ENCODE measurements around the gene KLHL6.
"Not testable (repeated sequence)": the region's sequence is repeated elsewhere in the genome, so short reads cannot be mapped to it uniquely, and the experiment has no call there.

KLHL6 gene

DNA sequence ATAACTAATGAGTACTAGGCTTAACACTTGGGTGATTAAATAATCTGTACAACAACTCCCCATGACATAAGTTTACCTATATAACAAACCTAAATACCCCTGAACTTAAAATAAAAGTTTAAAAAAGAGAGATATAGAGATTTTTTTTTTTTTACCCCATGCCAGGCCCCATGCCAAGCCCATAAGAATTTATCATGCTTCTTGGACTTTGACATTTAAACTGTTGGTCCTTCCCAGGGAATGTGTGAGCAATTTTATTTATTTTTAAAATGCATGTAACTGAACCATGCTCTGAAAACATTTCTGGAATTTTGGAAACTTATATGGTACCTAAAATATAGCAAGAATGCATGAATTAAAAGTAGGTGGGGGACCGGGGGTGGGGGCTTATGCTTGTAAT, 26.3 kb downstream of the KLHL6 start:
- no peak for DNase-seq

DNA sequence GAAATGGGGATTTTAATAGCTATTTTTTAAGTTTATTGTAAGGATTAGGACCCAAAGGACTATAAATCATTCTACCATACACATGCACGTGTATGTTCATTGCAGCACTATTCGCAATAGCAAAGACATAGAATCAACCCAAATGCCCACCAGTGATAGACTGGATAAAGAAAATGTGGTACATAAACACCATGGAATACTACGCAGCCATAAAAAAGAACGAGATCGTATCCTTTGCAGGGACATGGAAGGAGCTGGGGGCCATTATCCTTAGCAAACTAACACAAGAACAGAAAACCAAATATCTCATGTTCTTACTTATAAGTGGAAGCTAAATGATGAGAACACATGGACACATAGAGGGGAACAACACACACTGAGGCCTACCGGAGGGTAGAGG, 26.7 kb downstream of the KLHL6 start:
- DNase-seq: not testable (repeated sequence)

DNA sequence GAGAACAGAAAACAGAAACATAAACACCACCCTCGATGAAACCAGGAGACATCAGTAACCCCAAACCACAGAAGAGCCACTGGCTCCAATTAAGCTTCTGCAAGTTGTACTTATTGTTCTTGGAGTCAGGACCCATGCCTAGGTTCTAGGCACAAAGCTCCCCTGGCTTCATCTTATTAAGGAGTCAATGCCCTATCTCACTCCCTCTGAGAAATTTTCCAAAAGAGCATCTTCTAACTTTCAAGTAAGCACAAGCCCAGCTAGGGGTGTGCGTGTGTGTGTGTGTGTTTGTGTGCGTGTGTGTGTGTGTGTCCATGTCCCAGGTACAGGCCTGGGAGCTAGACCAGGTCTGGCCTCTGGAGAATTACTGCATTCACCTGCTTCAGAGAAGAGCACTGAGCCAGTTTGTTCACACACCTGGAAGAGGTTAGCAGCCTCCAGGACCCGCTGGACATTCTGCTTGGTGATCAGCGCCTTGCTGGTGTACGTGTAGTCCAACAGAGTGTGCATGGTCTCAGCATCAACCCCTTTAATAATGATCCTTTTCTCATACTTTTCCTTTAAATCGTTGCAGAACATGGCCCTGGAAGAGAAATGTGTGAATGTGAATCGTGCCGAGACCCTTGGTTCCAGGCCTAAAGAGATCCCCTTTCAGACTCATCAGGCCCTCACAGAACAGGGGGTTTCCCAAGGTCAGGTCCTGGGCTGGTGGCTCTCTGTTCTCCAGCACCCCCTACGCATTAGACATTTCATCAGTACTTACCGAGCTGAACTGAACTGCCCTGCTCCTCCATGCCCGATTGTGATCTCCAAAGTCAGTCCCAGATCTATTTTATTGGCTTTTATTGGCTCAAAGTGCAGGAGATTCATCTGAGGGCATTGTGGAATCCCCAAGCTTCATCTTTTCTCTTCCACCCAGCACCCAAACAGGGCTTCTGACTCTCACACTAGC, 27.8 kb downstream of the KLHL6 start:
- no peak for DNase-seq

DNA sequence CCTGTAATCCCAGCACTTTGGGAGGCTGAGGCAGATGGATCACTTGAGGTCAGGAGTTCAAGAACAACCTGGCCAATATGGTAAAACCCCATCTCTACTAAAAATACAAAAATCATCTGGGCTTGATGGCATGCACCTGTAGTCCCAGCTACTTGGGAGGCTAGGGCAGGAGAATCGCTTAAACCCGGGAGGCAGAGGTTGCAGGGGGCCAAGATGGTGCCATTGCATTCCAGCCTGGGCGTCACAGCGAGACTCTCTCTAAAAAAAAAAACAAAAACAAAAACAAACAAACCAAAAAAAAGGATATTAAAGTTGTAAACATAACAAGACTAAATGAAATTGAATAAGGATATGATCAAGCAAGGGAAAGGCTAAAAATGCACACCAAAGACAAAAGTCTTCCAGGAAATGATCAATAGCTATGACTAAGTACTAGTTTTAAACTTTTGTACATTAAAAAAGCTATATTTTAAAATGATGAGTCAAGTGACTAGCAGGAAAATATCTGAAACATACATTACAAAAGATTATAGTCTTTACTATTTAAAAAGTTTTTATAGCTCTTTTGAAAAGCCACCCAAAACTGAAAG, 28.6 kb downstream of the KLHL6 start:
- DNase-seq: no peak

DNA sequence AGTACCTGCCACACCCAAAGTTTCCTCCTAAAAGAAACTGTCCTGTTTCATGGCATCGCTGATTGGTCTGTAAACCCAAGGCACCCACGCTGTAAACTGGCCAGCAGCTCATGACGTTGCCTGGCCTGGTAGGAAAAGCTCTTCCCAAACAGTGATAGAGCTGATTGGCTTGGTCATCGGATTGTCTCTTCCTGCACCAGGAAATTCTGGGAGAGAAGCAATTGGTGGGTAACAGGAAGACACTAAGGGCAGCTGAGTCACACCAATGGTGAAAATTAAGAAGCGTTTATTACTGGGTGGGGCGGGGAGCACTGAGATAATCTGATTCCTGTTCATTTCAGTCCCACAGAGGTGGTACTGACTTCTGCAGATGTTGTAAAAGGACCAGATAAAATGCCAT, 31.0 kb downstream of the KLHL6 start:
- no peak for DNase-seq

DNA sequence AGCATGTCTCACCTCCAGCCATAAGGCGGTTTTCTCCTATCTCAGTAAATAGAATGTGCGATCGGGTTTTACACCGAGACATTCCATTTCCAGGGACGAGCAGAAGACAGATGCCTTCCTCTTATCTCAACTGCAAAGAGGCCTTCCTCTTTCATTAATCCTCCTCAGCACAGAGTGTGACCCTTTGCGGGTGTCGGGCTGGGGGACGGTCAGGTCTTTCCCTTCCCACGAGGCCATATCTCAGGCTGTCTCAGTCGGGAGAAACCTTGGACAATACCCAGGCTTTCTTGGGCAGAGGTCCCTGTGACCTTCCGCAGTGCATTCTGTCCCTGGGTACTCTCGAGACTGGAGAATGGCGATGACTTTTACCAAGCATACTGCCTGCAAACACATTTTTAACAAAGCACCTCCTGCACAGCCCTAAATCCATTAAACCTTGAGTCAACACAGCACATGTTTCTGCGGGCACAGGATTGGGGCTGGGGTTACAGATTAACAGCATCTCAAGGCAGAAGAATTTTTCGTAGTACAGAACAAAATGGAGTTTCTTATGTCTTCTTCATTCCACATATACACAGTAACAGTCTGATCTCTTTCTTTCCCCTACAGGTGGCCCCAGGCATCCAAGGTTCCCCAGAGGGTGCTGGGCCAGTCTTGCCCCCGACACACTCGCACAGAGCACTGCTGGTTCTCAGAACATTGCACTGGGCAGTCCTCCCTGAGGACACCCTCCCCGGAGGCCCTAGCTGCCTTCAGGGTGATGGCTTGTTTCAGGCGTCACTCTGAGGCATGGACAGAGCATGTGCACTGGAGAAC, 34.6 kb downstream of the KLHL6 start:
- DNase-seq: not testable (repeated sequence)

DNA sequence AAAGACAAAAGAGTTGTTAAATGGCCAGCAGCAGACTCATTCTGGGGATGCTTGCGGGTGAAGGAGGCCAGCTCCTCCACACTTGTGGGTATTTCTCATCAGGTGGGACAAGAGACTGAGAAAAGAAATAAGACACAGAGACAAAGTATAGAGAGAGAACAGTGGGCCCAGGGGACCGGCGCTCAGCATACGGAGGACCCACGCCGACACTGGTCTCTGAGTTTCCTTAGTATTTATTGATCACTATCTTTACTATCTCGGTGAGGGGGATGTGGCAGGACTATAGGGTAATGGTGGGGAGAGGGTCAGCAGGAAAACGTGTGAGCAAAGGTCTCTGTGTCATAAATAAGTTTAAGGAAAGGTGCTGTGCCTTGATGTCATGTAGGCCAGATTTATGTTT, 35.2 kb downstream of the KLHL6 start:
- not testable (repeated sequence) for DNase-seq

DNA sequence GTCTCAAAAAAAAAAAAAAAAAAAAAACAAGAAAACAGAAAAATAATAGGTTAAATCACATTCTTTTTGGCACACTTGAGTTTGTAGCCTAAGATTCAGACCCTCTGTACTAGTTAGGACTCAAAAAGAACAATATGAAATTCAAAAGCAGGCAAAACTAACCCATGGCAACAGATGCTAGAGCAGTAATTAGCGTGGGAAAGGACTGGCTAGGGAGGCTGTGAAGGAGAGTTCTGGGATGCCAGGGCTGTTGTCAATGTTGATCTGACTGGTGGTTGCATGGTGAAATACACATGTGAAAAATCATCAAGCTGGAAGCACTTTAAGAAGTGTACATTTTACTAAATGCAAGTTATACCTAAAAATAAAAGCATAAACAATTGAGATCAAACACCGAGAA, 35.6 kb downstream of the KLHL6 start:
- DNase-seq: no peak

DNA sequence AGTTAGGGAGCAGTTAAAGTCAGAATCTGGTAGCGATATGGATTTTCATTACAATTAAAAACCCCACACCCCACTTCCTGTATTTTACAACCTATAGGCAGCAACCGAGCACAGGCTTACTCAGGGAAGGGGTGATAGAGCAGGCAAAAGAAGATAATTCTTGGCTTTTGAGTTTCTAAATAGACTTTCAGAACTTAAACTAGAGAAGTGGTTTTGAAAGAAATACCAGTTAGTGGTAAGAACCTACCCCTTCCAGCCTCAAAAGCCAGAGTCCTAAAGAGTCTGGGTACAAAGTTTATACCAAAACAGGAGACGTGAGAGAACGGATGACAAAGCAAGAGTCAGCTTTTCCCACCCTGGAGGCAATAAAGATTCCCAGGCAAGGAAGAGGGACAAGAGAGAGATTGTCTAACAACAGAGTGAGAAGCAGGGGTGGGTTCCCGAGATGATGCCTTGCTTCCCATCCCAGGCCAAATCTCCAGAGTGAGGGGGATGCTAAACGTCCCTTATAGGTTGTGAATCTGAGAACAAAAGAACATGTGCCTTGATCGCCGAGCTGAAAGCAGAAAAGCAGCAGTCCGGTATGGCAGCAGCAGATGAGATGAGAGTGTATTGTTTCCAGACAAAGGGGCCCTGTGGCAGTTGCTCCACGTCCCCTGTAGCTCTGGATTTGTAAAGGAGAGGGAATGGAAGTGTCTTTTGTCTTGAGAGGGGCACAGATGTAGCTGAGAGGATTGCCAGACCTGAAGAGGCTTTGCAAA, 36.8 kb downstream of the KLHL6 start:
- no peak for DNase-seq

DNA sequence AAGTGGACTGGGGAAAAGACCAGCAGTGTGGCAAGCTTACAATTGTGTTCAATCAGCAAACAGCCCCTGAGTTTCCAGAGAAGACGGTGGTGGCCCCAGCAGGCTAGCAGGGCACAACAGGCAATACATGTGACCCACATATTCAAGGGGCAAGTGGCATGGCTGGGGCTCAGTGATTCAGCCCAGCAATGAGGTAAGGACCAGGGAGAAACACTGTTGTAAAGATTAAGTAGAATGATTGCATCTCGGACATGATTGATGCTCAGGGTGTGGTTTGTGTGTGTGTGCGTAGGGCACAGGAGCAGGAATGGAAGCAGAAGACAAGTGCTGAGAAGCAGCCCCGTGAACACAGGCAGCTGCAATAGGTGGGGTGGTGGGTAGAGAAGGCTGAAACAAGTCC, 37.9 kb downstream of the KLHL6 start:
- no peak for DNase-seq

DNA sequence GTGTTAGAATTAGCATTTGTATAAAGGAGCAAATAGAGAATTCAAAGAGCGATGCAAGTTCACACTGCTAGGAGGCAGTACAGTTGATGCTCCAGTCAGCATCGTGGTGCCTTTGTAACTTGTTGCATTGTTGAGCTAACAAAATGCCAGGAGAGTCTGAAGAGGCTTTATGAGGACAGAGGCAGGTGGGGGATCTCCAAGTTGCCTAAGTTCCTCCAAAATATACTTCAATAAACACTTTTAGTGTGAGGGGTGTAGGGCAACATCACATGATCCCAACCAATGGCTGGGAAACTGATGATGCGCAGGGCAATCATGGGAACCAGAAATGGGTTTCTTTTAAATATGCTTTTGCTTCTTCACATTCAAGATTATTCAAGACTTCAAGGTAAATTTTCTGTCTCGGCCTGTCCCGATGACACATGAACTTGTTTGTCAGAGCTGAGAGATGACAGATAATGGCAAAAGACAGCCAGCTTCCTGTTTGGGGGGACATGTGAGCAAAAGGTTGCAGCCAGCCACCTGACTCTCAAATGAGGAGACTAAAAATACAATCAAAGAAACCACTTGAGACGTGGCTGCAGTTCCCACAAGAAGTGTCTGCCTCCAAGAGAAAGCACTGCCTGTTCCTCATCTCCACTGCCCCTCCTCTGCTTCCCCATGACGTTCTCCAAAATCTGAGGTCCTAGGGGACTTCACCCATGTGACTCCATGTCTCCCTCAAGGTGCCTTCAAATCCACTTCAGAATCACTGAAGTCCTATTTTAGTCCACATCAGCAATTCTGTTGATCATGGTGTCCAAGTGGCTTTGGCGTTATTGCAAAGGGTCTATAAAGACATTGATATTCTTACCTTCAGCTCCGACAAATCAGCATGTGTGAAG, 39.3 kb downstream of the KLHL6 start:
- DNase-seq: peak; percentile 80

DNA sequence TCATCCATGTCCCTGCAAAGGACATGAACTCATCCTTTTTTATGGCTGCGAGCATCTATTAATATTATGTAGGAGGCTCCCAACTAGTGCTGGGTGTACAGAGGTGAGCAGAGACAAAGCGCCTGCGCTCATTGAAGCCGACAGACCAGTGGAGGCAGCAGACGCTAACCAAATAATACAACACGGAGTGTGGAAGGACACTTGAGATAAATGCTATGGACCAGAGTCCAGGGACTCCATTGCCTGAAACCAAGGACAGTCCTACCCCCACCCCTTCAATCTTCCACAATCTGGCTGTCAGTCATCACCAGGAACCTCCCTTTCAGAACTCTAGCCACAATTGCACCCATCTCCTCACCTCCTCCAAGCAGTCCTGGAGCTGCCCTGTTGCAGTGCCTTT, 41.5 kb downstream of the KLHL6 start:
- no peak for DNase-seq

DNA sequence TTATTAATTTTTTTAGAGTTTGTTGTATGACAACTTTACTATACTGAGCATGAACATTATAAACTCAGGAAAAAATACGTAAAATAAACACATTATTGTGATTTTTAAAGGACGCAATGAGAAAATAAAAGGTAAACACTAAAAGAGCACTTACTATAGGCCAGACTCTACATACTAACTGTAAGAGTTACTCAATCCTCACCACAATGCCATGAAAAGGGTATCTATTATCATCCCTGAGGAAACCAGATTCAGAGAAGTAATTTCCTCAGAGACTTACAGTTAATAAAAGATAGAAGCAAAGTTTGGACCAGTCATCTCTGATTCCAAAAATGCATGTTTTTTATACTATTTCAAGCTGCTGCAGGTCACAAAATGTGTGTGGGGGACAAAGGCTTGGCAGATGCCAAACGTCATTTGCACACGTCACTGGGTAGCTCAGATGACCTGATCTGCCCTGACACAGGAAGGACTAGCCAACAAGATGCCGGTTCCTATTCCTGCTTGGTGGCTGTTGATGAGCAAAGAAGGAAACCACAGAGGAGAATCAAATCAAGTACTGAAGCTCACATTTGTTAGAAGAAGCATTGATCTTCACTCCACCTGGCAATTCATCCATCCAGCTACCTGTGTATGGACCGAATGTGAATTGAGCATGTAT, 42.3 kb downstream of the KLHL6 start:
- DNase-seq: peak; percentile 68

DNA sequence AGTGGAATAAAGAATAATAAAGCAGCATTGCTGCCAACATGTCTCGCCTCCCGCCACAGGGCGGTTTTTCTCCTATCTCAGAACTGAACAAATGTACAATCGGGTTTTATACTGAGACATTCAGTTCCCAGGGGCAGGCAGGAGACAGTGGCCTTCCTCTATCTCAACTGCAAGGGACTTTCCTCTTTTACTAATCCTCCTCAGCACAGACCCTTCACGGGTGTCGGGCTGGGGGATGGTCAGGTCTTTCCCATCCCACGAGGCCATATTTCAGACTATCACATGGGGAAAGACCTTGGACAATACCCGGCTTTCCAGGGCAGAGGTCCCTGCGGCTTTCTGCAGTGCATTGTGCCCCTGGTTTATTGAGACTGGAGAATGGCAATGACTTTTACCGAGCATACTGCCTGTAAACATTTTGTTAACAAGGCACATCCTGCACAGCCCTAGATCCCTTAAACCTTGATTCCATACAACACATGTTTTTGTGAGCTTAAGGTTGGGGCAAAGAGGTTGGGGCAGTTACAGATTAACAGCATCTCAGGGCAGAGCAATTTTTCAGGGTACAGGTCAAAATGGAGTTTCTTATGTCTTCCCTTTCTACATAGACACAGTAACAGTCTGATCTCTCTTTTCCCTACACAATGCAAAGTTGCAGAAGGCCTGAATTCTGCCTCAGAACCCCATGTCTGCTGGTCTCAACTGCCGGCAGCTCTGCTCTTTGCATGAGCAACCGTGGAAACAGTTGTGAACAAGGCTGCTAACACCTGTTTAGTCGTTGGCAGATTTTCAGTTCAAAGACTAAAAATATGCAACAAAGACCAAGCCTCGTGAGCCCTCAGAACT, 44.0 kb downstream of the KLHL6 start:
- not testable (repeated sequence) for DNase-seq

DNA sequence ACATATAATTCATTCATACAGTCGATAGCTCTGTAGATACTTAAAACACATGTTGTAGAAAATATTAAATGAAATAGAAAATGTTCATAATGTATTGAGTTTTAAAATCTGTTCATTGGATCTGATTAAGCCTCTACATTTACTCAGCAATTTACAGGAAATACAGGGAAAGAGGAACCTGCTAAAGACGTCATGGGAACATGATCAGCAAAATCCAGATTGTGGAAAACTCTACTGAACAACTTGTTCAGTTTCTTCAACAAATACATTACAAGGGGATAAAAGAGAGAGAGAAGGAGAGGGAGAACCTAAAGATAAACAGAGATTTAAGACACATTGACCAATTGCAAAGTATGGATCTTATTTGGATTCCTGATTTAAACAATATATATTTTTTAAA, 46.7 kb downstream of the KLHL6 start:
- DNase-seq: no peak

DNA sequence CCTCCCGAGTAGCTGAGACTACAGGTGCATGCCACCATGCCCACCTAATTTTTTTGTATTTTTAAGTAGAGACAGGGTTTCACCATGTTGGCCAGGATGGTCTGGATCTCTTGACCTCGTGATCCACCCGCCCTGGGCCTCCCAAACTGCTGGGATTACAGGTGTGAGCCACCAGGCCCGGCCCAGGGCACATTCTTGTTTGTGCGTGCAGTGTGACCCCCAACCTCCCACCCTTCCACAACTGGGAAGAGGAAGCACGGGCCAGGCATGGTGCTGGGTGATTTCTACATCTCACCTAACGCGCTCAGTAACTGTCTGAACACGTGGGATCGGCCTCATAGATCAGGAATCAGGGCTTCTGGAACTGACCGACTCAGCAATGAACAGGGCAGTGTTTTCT, 48.0 kb downstream of the KLHL6 start:
- no peak for DNase-seq

DNA sequence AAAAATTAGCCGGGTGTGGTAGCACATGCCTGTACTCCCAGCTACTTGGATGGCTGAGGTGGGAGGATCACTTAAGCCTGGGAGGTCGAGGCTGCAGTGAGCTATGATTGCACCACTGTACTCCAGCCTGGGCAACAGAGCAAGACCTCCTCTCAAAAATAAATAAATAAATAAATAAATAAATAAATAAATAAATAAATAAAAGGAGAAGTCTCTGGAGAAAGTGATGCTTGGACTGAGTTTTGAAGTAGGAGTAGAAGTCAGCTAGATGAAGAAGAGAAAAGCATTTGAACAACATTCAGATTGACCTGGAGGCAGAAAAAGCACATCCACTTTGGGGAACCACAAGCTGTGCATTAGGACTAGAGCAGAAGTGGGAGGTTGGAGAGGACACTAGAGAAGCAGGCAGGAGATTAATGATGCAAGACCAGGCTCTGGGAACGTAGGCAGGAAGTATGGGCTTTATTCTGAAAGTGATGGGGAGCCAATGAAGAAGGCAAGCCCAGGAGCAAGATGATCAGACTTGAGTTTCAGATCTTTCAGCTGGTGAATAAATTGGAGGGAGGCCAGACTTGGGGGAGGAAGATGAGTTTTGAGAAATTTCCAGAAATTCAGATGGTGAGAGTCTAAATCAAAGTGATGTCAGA, 48.7 kb downstream of the KLHL6 start:
- no peak for DNase-seq

DNA sequence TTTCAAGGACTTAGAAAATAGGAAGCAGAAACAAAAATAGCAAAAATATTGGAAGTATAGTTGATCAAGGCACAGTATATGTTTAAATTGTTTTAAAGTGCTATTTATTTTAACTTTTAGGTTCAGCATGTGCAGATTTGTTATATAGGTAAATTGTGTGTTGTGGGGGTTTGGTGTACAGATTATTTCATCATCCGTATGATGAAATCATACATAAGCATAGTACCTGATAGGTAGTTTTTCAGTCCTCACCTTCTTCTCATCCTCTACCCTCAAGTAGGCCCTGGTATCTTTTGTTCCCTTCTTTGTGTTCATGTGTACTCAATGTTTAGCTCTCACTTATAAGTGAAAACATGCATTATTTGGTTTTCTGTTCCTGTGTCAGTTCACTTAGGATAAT, 50.9 kb downstream of the KLHL6 start:
- DNase-seq: no peak

DNA sequence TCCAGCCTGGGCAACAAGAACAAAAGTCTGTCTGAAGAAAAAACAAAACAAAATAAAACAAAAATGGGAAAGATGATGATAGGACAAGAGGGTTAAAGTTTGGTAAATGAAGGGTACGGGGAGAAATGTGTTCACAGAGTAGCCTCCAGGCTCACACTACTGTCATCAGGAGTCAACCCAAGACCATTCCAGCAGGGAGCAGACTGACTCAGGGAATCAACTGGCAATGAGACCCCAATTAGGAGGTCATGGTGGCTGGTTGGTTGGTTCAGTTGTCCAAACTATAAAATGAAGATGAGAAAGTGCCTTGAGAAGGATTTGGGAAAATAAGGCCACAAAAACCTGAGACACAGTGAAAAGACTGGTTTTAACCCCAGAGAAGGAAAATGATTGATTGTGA, 51.8 kb downstream of the KLHL6 start:
- DNase-seq: no peak
